Ishikawa (cell line): Measurements from ENCODE around the gene STAT6.

Experiments
- CEBPB ChIP-seq: IDR thresholded peaks from 2 replicates; pipeline ENCODE4 v1.6.1; 2012
- CREB1 ChIP-seq: IDR thresholded peaks from 2 replicates; pipeline ENCODE4 v1.6.1; 2012; ENCODE audit warnings: low read depth
- EGR1 ChIP-seq: IDR thresholded peaks from 2 replicates; pipeline ENCODE4 v1.6.1; 2012
- EP300 ChIP-seq: IDR thresholded peaks from 2 replicates; pipeline ENCODE4 v1.6.1; 2012; ENCODE audit warnings: borderline replicate concordance
- FOXM1 ChIP-seq: IDR thresholded peaks from 2 replicates; pipeline ENCODE4 v1.6.1; 2012; ENCODE audit warnings: low read depth, borderline replicate concordance
- NFIC ChIP-seq: IDR thresholded peaks from 2 replicates; pipeline ENCODE4 v1.6.1; 2012
- RAD21 ChIP-seq: IDR thresholded peaks from 2 replicates; pipeline ENCODE4 v1.6.1; 2012; ENCODE audit warnings: low read depth
- TAF1 ChIP-seq: IDR thresholded peaks from 2 replicates; pipeline ENCODE4 v1.6.1; 2012; ENCODE audit warnings: low read depth, mild to moderate bottlenecking
- TCF12 ChIP-seq: IDR thresholded peaks from 2 replicates; pipeline ENCODE4 v1.6.1; 2012; ENCODE audit warnings: low read depth
- TEAD4 ChIP-seq: IDR thresholded peaks from 2 replicates; pipeline ENCODE4 v1.6.1; 2012
- USF1 ChIP-seq: IDR thresholded peaks from 2 replicates; pipeline ENCODE4 v1.6.1; 2012
- YY1 ChIP-seq: IDR thresholded peaks from 2 replicates; pipeline ENCODE4 v1.6.1; 2012; ENCODE audit warnings: low read depth
- ZBTB7A ChIP-seq: IDR thresholded peaks from 2 replicates; pipeline ENCODE4 v1.6.1; 2012; ENCODE audit warnings: low read depth
- TF ChIP-seq, protein P1 (sequence below): IDR thresholded peaks from 2 replicates; pipeline ENCODE4 v1.6.1; 2012
- TF ChIP-seq, protein P2 (sequence below): IDR thresholded peaks from 2 replicates; pipeline ENCODE4 v1.6.1; 2012; ENCODE audit warnings: low read depth, mild to moderate bottlenecking

STAT6 gene

DNA sequence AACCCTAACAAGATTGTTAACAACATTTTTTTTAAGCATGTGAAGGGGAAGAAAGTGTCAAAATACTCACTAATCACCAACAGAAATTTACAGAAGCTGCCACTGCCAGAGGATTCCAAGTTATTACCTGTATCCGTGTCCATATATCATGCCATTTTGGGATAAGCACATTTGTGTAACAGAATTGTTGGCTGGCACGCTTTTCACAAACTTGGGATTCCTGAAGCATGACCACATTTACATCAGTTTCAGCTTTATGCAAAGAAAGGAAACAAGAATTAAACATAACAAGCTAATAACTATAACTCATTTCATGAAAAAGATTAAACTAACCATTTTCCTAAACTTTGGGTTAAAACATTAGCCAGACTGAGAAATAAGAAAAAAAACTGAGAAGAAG, 38.5 kb downstream of the STAT6 start:
- TF ChIP-seq USF1, result no peak
- TF ChIP-seq CEBPB, result no peak
- TF ChIP-seq, protein P1, sequence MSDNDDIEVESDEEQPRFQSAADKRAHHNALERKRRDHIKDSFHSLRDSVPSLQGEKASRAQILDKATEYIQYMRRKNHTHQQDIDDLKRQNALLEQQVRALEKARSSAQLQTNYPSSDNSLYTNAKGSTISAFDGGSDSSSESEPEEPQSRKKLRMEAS, result no peak
- TF ChIP-seq TCF12, result no peak
- TF ChIP-seq NFIC, result no peak
- no peak for TF ChIP-seq ZBTB7A
- no peak for TF ChIP-seq TEAD4
- TF ChIP-seq FOXM1, result no peak

GRCh38 chr12:57069523-57069922, 41.6 kb downstream of the STAT6 start:
- TF ChIP-seq FOXM1 (no peak), TEAD4 (no peak), CEBPB (no peak; the same call in 1 of the 2 replicates), NFIC (no peak), CREB1 (no peak), TAF1 (no peak), RAD21 (peak; percentile 94), EGR1 (no peak)

GRCh38 chr12:57066245-57066644, 44.9 kb downstream of the STAT6 start:
- no peak for TF ChIP-seq EP300
- TF ChIP-seq NFIC, result no peak
- TF ChIP-seq, protein P2, sequence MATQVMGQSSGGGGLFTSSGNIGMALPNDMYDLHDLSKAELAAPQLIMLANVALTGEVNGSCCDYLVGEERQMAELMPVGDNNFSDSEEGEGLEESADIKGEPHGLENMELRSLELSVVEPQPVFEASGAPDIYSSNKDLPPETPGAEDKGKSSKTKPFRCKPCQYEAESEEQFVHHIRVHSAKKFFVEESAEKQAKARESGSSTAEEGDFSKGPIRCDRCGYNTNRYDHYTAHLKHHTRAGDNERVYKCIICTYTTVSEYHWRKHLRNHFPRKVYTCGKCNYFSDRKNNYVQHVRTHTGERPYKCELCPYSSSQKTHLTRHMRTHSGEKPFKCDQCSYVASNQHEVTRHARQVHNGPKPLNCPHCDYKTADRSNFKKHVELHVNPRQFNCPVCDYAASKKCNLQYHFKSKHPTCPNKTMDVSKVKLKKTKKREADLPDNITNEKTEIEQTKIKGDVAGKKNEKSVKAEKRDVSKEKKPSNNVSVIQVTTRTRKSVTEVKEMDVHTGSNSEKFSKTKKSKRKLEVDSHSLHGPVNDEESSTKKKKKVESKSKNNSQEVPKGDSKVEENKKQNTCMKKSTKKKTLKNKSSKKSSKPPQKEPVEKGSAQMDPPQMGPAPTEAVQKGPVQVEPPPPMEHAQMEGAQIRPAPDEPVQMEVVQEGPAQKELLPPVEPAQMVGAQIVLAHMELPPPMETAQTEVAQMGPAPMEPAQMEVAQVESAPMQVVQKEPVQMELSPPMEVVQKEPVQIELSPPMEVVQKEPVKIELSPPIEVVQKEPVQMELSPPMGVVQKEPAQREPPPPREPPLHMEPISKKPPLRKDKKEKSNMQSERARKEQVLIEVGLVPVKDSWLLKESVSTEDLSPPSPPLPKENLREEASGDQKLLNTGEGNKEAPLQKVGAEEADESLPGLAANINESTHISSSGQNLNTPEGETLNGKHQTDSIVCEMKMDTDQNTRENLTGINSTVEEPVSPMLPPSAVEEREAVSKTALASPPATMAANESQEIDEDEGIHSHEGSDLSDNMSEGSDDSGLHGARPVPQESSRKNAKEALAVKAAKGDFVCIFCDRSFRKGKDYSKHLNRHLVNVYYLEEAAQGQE, result no peak
- TF ChIP-seq TAF1, result no peak
- no peak for TF ChIP-seq YY1
- TF ChIP-seq RAD21, result no peak
- TF ChIP-seq CEBPB, result no peak
- no peak for TF ChIP-seq USF1
- TF ChIP-seq, protein P1, result no peak
- TF ChIP-seq FOXM1, result no peak
- TF ChIP-seq TEAD4, result no peak
- no peak for TF ChIP-seq TCF12

GRCh38 chr12:57063991-57064685, 47.0 kb downstream of the STAT6 start:
- TF ChIP-seq TAF1, result no peak
- no peak for TF ChIP-seq YY1
- no peak for TF ChIP-seq CREB1
- no peak for TF ChIP-seq FOXM1
- no peak for TF ChIP-seq TCF12
- TF ChIP-seq, protein P1, result no peak
- no peak for TF ChIP-seq ZBTB7A
- TF ChIP-seq NFIC, result no peak
- no peak for TF ChIP-seq EGR1
- no peak for TF ChIP-seq RAD21
- no peak for TF ChIP-seq TEAD4
- TF ChIP-seq, protein P2, result no peak
- TF ChIP-seq CEBPB, result no peak
- TF ChIP-seq USF1, result no peak
- no peak for TF ChIP-seq EP300

GRCh38 chr12:57058454-57058853, 52.7 kb downstream of the STAT6 start:
- TF ChIP-seq TAF1, result no peak
- TF ChIP-seq, protein P1, result no peak
- no peak for TF ChIP-seq CEBPB
- no peak for TF ChIP-seq FOXM1
- TF ChIP-seq EGR1, result no peak
- TF ChIP-seq TCF12, result no peak
- no peak for TF ChIP-seq RAD21
- no peak for TF ChIP-seq EP300
- no peak for TF ChIP-seq TEAD4
- no peak for TF ChIP-seq CREB1
- no peak for TF ChIP-seq YY1
- TF ChIP-seq, protein P2, result no peak
- no peak for TF ChIP-seq NFIC
- TF ChIP-seq USF1, result no peak
- TF ChIP-seq ZBTB7A, result no peak
